Neural progenitor cell (in vitro differentiated cells): ENCODE measurements around the gene AMOTL2.

Source experiments
- CTCF ChIP-seq: fragments of 200-600 bp; sonication (generic); IDR thresholded peaks from 2 replicates; pipeline ENCODE4 v1.5.1; 2017; ENCODE audit warnings: antibody characterized with exemption, mild to moderate bottlenecking
- EZH2phosphoT487 ChIP-seq: fragments of 200-600 bp; sonication (generic); IDR thresholded peaks from 2 replicates; pipeline ENCODE4 v1.6.1; 2017; ENCODE audit warnings: antibody characterized with exemption

DNA sequence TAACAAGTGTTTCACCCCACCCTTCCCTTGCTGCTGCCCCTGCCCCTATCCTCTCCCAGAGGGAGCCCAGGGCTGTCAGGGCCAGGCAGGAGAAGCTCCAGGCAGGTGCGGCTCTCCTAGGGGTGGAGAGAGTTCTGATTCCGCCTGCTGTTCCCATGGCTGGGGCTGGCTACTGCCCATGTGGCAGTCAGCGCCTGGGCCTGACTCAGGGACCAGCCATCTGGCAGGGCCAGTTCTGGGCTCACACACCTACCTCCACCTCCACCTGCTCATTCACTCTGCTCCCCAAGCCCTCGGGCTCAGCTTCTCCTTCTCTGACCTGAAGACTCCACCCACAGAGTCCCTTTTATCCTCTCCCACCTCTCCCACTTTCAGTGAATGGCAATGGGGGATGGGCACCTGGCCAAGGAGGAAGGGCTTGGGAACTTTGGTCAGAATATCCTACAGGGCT is 23.4 kb downstream of the AMOTL2 start:
- no peak for TF ChIP-seq CTCF
- no peak for TF ChIP-seq EZH2phosphoT487
